Colonic mucosa (tissue), 4 donors: ENCODE measurements around the gene PPM1J. TPM values are rescaled to one million over a fixed set of nuclear protein-coding genes. Genes with fewer than 3 reads are reported as not detected.
A peak's percentile ranks its signal among the peaks of the same experiment; 100 is the strongest.

ENCODE experiments used
- DNase-seq: peaks from one replicate; pipeline ENCODE4 v3.0.0-alpha.2; 2020
- H3K27ac ChIP-seq: fragments of 200-600 bp; one replicate; pipeline ENCODE4 v1.8.0; 2021
- H3K27me3 ChIP-seq: fragments of 200-600 bp; one replicate; pipeline ENCODE4 v1.8.0; 2021
- H3K36me3 ChIP-seq: fragments of 200-600 bp; one replicate; pipeline ENCODE4 v1.8.0; 2021
- H3K4me1 ChIP-seq: fragments of 200-600 bp; one replicate; pipeline ENCODE4 v1.8.0; 2021; ENCODE audit warnings: mild to moderate bottlenecking
- H3K4me3 ChIP-seq: fragments of 200-600 bp; one replicate; pipeline ENCODE4 v1.8.0; 2021
- H3K9ac ChIP-seq, 2 donors: one replicate each; pipeline ENCODE4 v1.7.0; 2013; ENCODE audit warnings: control low read depth in 2 of 2, low read depth in 2 of 2, low read length in 2 of 2
- H3K9me3 ChIP-seq: fragments of 200-600 bp; one replicate; pipeline ENCODE4 v1.8.0; 2021
- intact Hi-C: fragments of 100-400 bp; cut with DNase I; formaldehyde crosslinking; loops from one replicate; pipeline ENCODE4 v1.14.1; 2022
- total RNA-seq, 2 donors: library from RNA; stranded (reverse); fragmentation: NEBNext Ultra II Directional in 1 of 2; extraction: Animal tissue kit (Norgen Biotek cat#: 25700) in 1 of 2; gene quantifications; one replicate each; pipeline ENCODE4 v1.2.1, GENCODE V29; 2021
- TF ChIP-seq, protein P1 (sequence below): fragments of 200-600 bp; IDR thresholded peaks from one replicate; pipeline ENCODE4 v1.8.0; 2022; ENCODE audit warnings: antibody characterized with exemption, mild to moderate bottlenecking
- donor health status: healthy.
- donor health status: DM: no; HTN: no; CAD: no.
- donor health status: DM: no; HTN: no; CAD: no.

The PPM1J gene, protein sequence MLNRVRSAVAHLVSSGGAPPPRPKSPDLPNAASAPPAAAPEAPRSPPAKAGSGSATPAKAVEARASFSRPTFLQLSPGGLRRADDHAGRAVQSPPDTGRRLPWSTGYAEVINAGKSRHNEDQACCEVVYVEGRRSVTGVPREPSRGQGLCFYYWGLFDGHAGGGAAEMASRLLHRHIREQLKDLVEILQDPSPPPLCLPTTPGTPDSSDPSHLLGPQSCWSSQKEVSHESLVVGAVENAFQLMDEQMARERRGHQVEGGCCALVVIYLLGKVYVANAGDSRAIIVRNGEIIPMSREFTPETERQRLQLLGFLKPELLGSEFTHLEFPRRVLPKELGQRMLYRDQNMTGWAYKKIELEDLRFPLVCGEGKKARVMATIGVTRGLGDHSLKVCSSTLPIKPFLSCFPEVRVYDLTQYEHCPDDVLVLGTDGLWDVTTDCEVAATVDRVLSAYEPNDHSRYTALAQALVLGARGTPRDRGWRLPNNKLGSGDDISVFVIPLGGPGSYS
- total RNA-seq, result 1 to 10 TPM in 1 of 2 donors, under 1 TPM in 1; 0.80 to 1.0 TPM

- H3K4me1 ChIP-seq, result peaks cover 5% of the 10 kb centered on the region
- intact Hi-C loops, result loop anchor here (2.0 to 5.0 kb wide), 4 partner anchors 89 to 962 kb away; partner anchors contain the start of gene LRIG2
- TF ChIP-seq, protein P1, sequence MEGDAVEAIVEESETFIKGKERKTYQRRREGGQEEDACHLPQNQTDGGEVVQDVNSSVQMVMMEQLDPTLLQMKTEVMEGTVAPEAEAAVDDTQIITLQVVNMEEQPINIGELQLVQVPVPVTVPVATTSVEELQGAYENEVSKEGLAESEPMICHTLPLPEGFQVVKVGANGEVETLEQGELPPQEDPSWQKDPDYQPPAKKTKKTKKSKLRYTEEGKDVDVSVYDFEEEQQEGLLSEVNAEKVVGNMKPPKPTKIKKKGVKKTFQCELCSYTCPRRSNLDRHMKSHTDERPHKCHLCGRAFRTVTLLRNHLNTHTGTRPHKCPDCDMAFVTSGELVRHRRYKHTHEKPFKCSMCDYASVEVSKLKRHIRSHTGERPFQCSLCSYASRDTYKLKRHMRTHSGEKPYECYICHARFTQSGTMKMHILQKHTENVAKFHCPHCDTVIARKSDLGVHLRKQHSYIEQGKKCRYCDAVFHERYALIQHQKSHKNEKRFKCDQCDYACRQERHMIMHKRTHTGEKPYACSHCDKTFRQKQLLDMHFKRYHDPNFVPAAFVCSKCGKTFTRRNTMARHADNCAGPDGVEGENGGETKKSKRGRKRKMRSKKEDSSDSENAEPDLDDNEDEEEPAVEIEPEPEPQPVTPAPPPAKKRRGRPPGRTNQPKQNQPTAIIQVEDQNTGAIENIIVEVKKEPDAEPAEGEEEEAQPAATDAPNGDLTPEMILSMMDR, result no peak
- H3K36me3 ChIP-seq, result no peaks in the 10 kb centered on the region
- H3K27me3 ChIP-seq, result no peaks in the 10 kb centered on the region
- DNase-seq, result peak; percentile 100
- H3K9me3 ChIP-seq, result no peaks in the 10 kb centered on the region
- peak within 1 kb of the TSS; percentile 81 for H3K4me3 ChIP-seq
- H3K9ac ChIP-seq, result peak within 1 kb of the TSS; percentile 68 to 82
- H3K27ac ChIP-seq, result peak within 1 kb of the TSS; percentile 23
Measured at GRCh38 chr1:112715264-112716053, at the start of gene PPM1J. PPM1J (minus strand) TSS chr1:112715332; CDS start chr1:112715301, 31 bp downstream.

GRCh38 chr1:112762541-112763500 is 47.7 kb upstream of the PPM1J start:
- no peak overlapping the region for H3K27ac ChIP-seq
- intact Hi-C loops, result no loop called here
- DNase-seq, result no peak
- H3K9me3 ChIP-seq, result no peaks in the 10 kb centered on the region
- H3K27me3 ChIP-seq, result no peaks in the 10 kb centered on the region
- no peak overlapping the region for H3K4me3 ChIP-seq
- TF ChIP-seq, protein P1, result no peak
- no peaks in the 10 kb centered on the region for H3K4me1 ChIP-seq
- H3K9ac ChIP-seq, result no peak overlapping the region
- no peaks in the 10 kb centered on the region for H3K36me3 ChIP-seq

DNA sequence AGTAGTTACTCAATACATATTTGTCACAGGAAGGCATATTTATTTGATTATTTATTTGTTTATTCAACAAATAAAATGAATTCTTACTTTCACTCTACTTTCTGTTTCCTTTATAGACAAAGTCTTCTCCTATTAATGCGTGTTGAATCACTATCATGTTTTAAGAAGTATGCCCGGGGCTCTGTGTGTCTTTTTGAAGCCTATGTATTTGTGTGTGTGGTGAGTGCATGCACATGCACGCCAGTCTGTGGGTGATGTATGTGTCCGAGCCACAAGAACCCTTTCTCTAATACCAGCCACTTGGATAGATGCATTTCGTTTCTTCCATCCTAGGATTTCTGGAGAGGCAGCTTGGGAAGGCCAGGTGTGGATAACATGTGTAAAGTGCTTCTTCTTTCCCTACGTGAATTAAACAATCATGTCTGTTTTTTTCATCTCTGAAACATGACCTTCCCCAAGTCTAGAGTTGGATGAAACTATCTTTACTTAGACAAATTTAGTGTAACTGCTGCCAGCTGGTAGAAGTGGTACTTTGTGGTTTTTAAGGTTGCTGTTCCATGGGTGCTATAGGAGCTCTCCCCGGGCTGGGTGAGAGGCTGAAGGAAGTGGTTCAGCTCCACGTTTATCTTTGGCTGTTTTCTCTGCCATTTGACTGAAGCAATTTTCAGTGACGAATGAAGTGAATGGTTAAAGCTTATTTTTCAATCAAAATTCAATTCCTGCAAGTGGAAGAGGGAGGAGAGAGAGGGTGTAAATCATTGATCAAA is 46.8 kb upstream of the PPM1J start:
- no peaks in the 10 kb centered on the region for H3K4me1 ChIP-seq
- no peak for DNase-seq
- no peak overlapping the region for H3K27ac ChIP-seq
- no peak overlapping the region for H3K4me3 ChIP-seq
- TF ChIP-seq, protein P1, result no peak
- no peak overlapping the region for H3K9ac ChIP-seq
- intact Hi-C loops, result no loop called here
- H3K36me3 ChIP-seq, result no peaks in the 10 kb centered on the region
- no peaks in the 10 kb centered on the region for H3K27me3 ChIP-seq
- no peaks in the 10 kb centered on the region for H3K9me3 ChIP-seq

DNA sequence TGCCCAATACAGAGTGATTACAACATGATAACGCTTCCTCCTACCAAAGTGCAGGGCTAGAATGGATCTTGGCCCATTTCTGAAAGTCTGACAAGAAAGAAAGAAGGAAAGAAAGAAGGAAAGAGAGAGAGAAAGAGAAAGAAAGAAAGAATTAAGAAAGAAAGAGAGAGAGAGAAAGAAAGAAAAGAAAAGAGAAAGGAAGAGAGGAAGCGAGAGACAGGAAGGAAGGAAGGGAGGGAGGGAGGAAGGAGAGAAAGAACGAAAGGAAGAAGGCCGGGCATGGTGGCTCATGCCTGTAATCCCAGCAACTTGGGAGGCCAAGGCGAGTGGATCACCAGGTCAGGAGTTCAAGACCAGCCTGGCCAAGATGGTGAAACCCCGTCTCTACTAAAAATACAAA is 44.1 kb upstream of the PPM1J start:
- TF ChIP-seq, protein P1, result no peak
- Histone ChIP-seq H3K36me3 (no peaks in the 10 kb centered on the region), H3K4me3 (no peak overlapping the region), H3K4me1 (no peaks in the 10 kb centered on the region), H3K27me3 (no peaks in the 10 kb centered on the region), H3K9ac (no peak overlapping the region), H3K27ac (no peak overlapping the region), H3K9me3 (no peaks in the 10 kb centered on the region)
- intact Hi-C loops, result no loop called here
- no peak for DNase-seq
